Middle frontal gyrus (tissue), 1 donor: ENCODE results near the gene NUDT12.

Source experiments
- DNase-seq: peaks from one replicate; pipeline ENCODE4 v3.0.0-alpha.2; 2015; ENCODE audit warnings: low spot score; ENCODE audit errors: extremely low spot score

The NUDT12 gene

DNA sequence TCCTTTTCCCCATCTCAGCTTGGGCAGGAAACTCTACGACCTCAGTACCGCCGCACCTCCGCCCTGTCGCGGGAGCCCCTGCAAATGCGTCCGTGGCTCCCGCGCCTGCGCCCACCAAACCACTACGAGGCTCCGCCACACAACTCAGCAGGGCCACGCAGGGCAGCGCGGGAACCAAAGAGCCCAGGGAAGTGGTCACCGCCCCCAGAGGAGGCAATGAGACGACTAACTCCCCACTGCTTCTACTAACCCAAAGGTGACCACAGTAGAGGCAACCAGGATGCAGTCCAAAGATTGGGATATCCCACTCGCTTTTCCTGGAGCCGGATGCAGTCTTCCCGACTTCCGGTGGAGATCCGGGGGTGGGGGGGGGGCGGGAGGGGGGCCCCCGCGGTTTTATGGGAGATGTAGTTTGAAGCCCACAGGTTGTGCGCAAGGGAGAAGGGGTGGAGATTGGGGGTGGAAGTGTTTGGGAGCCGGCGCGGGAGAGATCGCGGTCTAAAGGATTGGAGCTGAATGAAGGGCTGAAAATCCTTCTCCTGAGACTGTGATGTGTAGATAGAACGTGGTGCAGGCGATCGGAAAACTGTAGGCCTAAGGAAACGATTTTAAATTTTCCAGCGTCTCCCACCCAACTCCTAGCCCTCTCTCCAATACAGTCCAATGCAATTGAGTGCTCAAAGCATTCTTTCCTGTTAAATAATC lies at the start of gene NUDT12:
Gene NUDT12, minus strand, starts transcription at position 337 of the 705 bp plus-strand sequence. CDS start 2,541 bp downstream, outside the sequence.
- peak; percentile 50 for DNase-seq

DNA sequence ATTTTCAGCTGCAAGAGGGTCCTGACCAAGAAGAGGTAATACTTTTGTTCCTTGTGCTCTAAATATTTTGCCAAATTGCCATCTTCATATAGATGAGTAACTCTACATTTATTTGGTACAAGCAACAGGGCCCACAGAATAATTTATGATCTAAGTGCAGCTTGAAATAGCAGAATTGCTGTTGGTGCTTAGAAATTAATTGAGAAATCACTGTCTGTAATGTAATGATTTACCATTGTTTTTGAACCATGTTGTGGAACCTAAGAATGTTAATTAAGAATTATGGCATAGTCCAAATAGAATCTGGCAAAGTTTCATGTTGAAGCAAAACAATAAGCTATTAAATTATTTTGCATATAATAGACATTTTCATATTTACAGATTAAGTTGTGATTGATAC lies 44.8 kb upstream of the NUDT12 start:
- no peak for DNase-seq

DNA sequence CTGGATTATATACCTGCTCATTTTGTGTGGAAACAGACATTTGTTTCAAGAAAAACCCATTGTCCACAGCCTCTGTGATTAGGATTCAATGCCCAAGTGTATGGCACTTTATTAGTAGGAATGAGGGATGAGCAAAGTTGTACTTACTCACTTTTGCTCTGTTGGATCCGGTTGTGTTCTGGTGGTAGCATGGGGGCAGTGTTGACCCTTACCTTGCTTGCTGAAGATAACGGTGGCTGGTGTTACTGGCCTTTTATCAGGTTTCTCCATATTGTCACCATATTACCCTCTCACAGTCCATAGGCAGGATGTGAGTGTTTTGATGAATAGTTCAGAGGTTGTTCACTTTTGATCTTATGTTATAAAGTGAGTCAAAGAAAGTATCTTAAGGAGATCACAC lies 42.7 kb upstream of the NUDT12 start:
- DNase-seq, result no peak

DNA sequence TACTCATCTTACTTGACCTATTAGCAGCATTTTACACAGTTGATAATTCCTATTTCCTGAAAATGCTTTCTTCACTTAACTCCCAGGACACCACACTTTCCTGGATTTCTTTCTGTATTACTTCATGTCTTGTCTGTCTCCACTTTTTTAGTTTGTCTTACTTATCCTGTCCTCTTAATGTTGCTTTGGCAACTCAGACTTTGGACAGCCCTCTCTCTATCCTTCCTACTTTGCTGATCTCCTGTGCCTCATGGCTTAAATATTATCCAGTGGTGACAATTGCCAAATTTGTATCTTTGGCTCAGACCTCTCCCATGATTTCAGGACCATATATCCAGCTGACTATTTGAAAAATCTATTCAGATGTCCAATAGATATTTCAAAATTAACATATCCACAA lies 39.8 kb upstream of the NUDT12 start:
- no peak for DNase-seq

DNA sequence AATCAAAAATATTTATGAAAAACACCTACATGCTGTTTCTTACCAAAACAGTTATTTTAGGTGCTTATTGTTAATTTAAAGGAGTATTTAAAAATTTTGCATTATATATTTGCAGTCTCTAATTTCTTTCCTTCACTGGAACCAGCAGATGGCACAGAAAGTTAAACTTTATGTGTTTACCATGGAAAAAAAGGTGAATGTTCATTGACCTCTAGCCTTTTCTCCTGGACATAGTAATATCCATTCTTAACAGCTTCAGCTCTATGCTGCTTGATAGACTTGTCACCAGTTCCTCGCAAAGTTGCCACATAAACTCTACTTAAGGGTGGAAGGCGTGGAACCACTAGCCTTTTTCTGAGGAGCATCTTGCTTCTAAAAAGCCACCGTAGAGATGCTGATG lies 38.7 kb upstream of the NUDT12 start:
- DNase-seq, result no peak

DNA sequence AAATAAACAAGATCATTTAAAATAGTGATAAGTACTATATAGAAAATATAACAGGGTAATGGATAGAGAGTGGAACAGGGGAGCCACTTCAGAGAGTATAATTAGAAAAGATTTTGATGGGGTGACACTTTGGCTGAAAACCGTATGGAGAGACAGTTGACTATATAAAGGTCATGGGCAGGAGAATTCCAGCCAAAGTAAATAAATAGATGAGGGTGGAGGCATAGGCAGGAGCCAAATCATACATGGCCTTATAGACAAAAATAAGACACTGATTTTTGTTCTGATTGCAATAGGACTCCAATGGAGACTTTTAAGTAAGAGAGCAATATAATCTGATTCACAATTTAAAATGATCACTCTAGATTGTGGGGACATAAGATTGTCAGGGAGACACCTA lies 37.5 kb upstream of the NUDT12 start:
- DNase-seq, result no peak

DNA sequence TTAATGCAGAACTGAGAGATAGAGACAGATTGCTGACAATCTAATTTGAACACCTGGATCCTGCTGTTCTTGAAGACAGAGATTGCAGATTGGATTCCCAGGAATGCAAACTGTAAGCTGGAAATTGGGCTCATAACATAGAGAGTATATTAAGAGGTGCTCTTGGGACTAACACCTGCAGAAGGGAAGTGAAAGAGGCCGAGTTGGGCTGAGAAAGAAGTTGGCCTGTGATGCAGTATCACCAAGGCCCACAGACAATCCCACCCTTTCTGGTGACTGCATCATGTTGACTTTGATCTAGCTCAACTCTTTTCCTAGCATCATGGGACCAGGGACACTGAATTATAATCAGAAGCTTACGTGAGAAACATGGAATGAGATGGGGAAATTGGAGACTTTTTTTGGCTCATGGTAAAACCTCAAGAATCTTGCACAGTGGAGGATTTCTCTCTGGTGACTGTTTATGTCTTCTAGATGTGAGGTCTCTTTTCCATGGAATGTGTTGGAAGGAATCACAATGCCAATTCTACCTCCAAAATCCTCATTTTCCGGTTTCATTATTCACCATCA lies 36.5 kb upstream of the NUDT12 start:
- no peak for DNase-seq

DNA sequence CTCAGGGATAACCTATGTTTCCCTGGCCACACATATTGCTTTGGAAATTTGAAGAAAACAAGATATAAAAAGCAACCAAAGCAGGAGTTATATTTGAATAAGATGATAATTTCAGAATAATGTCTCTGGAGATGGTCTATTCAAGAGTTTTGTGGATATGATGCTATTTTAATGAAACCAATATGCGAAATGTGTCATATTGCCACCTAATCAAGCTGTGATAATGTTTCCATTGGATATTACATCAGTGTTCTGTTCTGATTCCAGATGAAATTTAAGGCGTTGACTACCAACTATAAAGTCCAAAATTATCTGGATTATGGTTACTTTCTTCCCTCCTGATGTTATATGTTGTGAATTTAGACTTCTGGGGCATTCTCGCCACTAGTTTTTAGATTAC lies 27.6 kb upstream of the NUDT12 start:
- no peak for DNase-seq

DNA sequence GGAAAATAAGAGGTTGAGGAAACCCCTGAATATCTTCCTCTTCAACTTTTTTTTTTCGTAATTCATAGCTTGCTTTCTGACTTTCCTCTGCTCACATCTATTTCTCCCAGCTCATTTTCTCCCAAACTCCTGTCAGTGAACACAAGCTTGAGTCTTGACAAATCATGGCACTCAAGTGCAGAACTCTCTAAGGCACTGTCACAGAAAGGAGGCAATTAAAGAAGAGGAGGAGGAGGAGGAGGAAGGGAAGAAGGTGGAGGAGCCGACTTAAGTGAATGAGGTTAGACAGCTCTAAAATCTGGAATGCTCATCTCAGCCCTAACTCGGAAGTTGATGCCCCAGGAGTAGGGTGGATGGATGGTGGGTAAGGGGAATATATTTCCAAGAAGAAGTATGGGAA lies 27.2 kb upstream of the NUDT12 start:
- no peak for DNase-seq

DNA sequence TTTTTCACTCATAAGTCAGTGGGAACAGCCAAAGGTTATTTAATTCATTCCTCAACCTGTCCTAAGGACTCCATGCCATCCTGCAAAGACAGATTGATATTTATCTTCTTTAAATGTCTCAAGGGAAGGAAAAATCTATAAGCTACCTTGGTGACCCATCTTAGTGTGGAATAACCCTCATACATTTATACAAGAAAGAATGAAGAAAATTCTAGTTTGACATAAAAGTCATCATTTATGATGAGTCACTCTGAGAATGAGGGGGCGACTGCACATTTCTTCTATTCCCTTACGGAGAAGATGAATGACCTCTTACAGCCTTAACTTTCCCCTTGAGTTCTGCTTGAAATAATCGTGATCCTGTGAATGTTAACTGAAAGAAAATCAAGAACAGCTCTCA lies 26.8 kb upstream of the NUDT12 start:
- no peak for DNase-seq

DNA sequence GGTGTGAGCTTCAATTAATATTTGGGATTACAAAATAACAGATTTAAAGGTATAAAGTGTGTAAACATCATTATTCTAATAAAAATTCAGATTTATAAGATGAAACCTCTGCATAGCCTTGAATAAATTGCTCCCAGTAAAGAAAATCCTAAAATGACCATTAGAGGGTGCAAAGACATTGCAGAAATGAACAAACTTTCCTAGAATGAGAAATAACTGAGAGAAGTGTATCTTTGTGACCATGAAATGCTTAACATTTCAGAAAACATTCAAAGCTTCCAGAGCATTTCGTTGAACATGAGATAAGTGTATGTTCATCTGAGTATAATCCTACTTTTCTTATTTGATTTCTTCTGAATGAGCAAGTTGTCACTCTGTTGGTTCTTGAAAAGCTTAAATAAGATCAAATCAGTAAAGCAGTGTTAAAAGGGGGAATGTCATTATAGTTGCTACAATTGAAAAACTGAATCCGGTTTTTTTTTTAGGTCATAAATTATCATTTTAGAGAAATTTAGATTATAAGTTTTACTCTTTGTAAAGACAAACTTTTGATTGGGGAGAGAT lies 24.7 kb upstream of the NUDT12 start:
- DNase-seq, result no peak

DNA sequence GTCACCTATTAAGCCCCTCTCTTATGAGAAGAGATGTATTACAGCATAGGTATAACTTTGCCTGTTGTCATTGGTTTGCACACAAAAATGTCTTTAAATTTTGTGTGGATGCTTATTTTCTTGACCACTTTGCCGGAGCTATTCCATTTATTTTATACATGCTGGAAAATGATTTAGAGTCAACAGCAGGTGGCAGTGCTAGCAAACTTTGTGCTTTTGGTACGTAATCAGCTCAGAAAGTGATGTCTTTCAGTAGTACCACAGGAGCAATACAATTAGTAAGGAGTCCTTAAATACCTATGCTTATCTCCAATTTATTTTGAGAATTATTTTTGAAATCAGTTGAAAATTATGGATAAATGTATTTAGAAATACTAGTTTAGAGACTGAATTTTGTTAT lies 19.8 kb upstream of the NUDT12 start:
- DNase-seq, result peak; percentile 40

DNA sequence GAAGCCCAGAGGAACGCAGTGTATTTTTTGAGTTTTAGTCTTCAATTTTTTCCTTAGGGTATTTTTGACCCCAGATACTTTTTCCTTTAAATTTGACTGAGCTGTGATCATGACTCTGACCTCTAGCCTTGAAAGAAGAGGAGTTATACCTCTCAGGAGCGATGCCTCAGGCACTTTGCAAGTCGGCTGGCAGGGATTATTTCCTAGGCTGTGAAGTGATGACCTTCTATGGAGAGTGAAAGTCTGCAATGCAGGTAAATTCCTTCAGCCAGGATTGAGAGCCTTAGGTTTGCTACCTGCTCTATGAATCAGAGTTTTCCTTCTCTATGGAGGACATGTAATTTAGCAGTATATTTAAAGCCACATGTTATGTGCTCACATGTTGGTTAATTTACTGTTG lies 10.8 kb upstream of the NUDT12 start:
- DNase-seq, result no peak

DNA sequence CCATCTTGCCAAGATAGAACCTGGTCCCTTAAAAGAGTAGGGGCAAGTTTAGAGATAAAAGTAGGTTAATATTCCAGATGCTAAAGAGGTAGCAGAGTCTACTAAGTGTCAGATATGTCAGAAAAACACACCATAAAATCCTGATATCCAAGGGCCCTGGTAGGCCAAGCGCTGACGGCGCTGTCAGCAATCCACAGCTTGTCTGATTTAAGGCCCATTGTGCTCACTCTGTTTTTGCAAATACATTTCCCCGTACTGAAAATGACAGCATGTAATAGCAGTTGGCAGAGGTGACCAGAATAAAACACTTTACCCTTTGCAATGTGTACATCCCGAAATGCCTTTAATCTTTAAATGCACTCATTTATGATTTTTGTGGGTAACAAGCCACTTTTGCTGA lies 9.9 kb upstream of the NUDT12 start:
- no peak for DNase-seq

DNA sequence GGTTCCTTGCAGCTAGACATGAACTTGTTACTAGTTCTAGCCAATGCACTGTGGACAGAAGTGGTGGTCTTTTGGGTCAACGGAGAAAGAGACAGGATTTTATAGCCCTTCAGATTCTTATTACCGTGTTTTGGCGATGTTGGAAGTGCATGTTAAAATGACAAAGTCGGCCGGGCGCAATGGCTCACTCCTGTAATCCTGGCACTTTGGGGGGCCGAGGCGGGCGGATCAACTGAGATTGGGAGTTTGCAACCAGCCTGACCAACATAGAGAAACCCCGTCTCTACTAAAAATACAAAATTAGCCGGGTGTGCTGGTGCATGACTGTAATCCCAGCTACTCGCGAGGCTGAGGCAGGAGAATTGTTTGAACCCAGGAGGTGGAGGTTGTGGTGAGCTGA lies 9.1 kb upstream of the NUDT12 start:
- DNase-seq, result no peak

DNA sequence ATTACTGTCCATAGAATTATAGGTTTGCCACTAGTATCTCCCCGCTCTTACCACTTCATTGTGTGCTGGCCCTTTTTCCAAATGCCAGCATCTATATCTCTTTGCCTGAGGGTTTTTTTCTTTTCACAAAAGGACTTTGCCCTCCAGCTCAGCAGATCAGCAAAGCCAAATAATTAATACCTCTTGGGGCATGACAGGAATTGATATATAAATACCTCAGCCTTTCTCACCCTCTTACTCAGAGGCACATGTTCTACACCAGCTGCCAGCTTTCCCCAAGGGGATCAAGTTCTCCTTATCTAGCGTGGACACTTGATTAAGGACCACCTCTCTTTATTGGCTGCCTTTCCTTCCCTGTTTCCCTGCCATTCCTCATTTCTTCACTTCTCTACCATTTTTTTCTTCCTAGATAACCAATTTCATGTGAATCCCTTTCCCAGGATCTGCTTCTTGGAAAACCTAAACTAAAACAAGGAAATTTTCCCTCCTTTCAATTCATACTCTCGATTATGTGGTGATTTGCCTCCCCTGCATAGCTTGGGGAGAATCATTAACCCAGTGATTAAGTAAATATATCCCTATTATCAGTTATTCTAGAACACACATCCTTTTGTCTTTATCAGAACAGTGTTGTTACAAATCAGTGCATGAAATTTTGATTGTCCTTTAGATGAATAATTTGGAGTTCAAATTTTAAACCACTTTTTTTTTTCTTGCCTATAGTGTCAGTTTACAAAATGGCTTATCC lies 6.9 kb upstream of the NUDT12 start:
- no peak for DNase-seq

DNA sequence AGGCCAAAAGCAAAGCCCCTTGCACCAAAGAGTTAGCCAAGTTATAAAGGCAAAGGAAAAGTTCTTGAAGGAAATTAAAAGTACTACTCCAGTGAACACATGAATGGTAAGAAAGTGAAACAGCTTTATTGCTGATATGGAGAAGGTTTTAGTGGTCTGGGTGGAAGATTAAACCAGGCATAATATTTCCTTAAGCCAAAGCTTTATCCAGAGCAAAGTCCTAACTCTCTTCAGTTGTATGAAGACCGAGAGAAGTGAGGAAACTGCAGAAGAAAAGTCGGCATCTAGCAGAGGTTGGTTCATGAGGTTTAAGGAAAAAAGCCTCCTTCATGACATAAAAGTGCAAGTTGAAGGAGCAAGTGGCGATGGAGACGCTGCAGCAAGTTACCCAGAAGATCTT lies 3.1 kb upstream of the NUDT12 start:
- no peak for DNase-seq

DNA sequence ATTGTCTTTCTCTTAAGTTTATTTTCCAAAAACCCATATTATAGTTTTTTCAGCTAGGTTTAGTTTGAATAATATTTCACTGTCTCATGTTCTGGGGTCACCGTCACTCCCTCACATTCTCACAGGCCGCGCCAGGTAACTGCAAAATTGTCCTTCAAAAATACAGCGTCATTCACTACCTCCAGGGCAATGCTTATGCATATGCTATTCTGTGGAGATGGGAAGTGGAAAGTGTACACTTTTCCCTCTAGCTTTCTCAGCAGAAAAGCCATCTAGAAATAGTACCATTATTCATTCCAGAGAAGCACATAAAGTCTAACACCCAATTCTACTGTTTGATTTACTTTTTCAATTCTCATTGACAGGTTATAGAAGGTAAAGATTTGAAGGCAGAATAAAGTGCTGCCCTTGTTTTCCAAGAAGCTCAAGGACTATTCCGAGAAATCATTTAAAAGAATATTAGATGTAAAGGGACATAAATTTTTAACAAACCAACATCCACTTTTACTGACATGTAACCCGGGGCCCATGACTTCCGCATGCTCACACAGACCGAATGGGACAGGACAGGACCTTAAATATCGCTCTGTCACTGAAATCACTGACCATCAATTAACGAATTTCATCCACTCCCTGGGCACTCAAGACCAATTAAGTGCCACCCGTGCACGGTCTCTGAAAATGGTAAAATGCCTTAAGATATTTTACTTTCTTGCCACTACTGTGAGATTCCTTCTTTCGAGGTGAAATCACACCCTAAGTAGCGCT lies 720 bp downstream of the NUDT12 start:
- no peak for DNase-seq

DNA sequence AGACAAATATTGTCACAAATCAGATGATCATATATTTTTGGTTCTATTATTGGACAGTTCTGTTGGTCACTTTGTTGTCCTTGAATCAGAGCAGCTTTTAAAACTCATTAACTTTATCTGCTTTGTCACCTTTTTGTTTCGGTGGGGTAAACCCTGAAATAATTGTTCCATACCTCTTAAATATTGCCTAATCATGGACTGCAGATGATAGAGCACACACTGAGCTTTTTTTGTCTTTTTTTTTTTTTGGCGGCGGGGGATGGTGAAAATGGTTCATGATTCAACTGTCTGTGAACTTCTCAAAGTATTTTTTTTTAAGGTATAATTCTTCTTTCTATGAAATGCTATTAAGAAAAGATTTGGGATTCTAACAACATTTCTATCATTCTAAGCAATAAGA lies 1.8 kb downstream of the NUDT12 start:
- DNase-seq, result no peak

DNA sequence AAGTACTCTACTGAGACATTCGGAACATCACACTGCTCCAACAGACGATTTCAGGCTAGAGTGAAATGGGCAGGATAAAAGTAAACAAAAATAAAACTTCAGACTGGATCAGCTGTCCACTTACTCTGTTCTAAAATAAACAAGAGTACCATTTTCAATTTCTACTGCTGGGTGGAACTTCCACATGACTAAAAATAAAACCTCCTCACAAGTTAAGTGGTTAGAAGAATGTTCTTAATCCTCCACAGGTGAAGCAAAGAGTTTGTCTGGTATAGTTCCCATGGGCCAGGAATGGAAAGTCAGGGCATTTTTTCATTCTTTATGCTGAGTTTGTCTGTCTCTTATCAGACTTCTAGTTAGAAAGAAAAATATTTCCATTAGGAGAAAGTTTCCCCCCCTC lies 15.7 kb downstream of the NUDT12 start:
- no peak for DNase-seq

DNA sequence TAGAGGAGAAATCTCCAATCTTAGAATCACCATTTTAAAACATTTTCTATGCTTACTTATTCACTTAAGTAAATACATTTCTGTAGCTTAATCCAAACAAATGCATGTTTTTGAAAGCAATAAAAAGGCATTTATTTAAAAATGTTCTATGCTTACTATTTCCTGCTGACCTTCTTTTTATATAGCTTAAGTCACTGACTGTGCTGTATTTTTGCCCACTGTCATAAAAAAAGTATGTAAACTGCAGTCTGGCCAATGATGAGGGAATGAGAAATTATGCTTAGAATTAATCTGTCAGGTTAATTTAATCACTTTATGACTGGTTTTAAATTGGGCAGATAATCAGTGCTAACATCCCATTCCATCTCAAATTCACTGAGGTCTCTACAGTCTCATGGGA lies 20.1 kb downstream of the NUDT12 start:
- DNase-seq, result no peak

DNA sequence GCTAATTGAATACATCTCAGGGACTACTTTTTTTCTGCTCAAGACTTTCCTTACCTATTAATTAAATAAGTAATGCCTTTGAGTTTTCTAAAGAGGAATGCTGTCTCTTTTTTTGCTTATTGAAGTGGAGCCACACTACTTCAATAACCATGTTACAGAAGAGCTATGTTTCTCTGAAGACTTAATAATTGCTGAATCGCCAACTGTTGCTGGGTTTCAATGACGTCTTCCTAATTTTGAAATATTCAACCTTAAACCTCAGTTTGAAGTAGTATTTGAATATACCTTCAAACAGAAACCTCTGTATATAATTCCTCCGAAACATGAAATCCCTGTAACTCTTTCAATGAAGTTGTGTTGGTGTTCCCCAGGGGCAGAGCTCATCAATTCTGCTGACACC lies 21.0 kb downstream of the NUDT12 start:
- DNase-seq, result no peak
